HL-60 (cell line): Measurements from ENCODE around the gene TUBG2.

Experiments
- POLR2AphosphoS5 ChIP-seq: IDR thresholded peaks from 2 replicates; pipeline ENCODE4 v1.6.1; 2012; ENCODE audit warnings: low read depth
- TF ChIP-seq, protein P1 (sequence below): IDR thresholded peaks from one replicate; pipeline ENCODE4 v1.5.1; 2011; ENCODE audit warnings: low read length, control low read depth, inconsistent platforms; ENCODE audit not compliant: insufficient read depth

DNA sequence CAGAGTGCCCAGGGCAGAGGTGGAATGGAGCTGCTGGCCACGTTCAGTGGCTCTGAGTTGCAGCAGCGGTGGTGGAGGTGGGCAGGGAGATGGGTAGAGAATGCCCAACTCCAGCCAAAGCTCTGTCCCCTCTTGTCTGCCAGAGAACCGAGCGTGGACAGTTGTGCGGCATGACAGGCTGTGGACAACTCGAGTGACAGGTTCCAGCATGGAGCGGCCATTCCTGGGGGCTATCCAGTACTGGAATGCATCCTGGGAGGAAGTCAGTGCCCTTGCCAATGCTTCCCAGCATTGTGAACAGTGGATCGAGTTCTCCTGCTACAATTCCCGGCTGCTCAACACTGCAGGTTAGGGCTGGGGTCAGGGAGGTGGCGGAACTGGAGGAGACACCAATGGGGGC, 31.5 kb downstream of the TUBG2 start:
- TF ChIP-seq, protein P1, sequence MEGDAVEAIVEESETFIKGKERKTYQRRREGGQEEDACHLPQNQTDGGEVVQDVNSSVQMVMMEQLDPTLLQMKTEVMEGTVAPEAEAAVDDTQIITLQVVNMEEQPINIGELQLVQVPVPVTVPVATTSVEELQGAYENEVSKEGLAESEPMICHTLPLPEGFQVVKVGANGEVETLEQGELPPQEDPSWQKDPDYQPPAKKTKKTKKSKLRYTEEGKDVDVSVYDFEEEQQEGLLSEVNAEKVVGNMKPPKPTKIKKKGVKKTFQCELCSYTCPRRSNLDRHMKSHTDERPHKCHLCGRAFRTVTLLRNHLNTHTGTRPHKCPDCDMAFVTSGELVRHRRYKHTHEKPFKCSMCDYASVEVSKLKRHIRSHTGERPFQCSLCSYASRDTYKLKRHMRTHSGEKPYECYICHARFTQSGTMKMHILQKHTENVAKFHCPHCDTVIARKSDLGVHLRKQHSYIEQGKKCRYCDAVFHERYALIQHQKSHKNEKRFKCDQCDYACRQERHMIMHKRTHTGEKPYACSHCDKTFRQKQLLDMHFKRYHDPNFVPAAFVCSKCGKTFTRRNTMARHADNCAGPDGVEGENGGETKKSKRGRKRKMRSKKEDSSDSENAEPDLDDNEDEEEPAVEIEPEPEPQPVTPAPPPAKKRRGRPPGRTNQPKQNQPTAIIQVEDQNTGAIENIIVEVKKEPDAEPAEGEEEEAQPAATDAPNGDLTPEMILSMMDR: no peak
- no peak for TF ChIP-seq POLR2AphosphoS5
